SK-N-SH (cell line): ENCODE measurements around the gene APOM. TPM values are rescaled to one million over a fixed set of nuclear protein-coding genes. Genes with fewer than 3 reads are reported as not detected.

ENCODE experiments used
- CTCF ChIA-PET: fragments of 300-600, 350-600 bp; formaldehyde crosslinking; extraction: SDS; loops from one replicate; lab custom pipeline; 2021; lab: Yijun Ruan, JAX
- POLR2A ChIA-PET: fragments of 350-600 bp; sonication (Branson Sonifier 250); formaldehyde crosslinking; extraction: SDS; loops from one replicate; lab custom pipeline; 2020; ENCODE audit warnings: antibody characterized with exemption, inconsistent platforms; lab: Yijun Ruan, JAX
- DNase-seq: peaks from one replicate; pipeline ENCODE4 v3.0.0; 2012
- H2AFZ ChIP-seq: fragments of 200-600 bp; sonication (generic); 2 replicates; pipeline ENCODE4 v1.8.1; 2016; ENCODE audit warnings: antibody characterized with exemption, mild to moderate bottlenecking, low read depth
- H3F3A ChIP-seq: fragments of 200-600 bp; sonication (generic); replicated peaks from 2 replicates; pipeline ENCODE3; 2016; ENCODE audit warnings: antibody characterized with exemption, mild to moderate bottlenecking; ENCODE audit not compliant: insufficient read depth
- H3K27ac ChIP-seq, 2 experiments: fragments of 200-500 bp in 1 of 2; fragments of 200-600 bp in 1 of 2; sonication (Bioruptor generic) in 1 of 2; sonication (generic), shearing (Covaris generic) in 1 of 2; 2 replicates each; pipeline versions ENCODE4 v1.5.1 to v1.6.1; 2014 to 2016; ENCODE audit warnings: low read depth in 2 of 2, inconsistent platforms in 1 of 2, low read length in 1 of 2, mild to moderate bottlenecking in 1 of 2, mixed read lengths in 1 of 2
- H3K27me3 ChIP-seq: fragments of 200-600 bp; sonication (generic), shearing (Covaris generic); 2 replicates; pipeline ENCODE4 v1.6.1; 2016; ENCODE audit warnings: mixed run types; ENCODE audit not compliant: insufficient read depth
- H3K36me3 ChIP-seq, 2 experiments: fragments of 200-500 bp in 1 of 2; fragments of 200-600 bp in 1 of 2; sonication (Bioruptor generic) in 1 of 2; sonication (generic) in 1 of 2; replicated peaks in 1 of 2; 2 replicates each; pipeline versions ENCODE3 to v1.5.1; 2014 to 2016; ENCODE audit warnings: low read length in 1 of 2, mild to moderate bottlenecking in 1 of 2; ENCODE audit not compliant: insufficient read depth in 2 of 2, control insufficient read depth in 1 of 2
- H3K4me1 ChIP-seq, 2 experiments: fragments of 200-500 bp in 1 of 2; fragments of 200-600 bp in 1 of 2; sonication (Bioruptor generic) in 1 of 2; sonication (generic), shearing (Covaris generic) in 1 of 2; 2 replicates each; pipeline versions ENCODE4 v1.5.1 to v1.6.1; 2014 to 2016; ENCODE audit warnings: low read depth in 1 of 2, low read length in 1 of 2, mixed run types in 1 of 2; ENCODE audit not compliant: insufficient read depth in 2 of 2, control insufficient read depth in 1 of 2
- H3K4me2 ChIP-seq: fragments of 200-600 bp; sonication (generic), shearing (Covaris generic); 2 replicates; pipeline ENCODE4 v1.6.1; 2017; ENCODE audit warnings: mixed run types
- H3K4me3 ChIP-seq, 2 experiments: fragments of 200-500 bp in 1 of 2; fragments of 200-600 bp in 1 of 2; sonication (Bioruptor generic) in 1 of 2; sonication (generic), shearing (Covaris generic) in 1 of 2; 2 replicates each; pipeline versions ENCODE4 v1.5.1 to v1.8.1; 2014 to 2016; ENCODE audit warnings: low read depth in 2 of 2, inconsistent platforms in 1 of 2, low read length in 1 of 2, mild to moderate bottlenecking in 1 of 2, mixed read lengths in 1 of 2, moderate library complexity in 1 of 2
- H3K79me2 ChIP-seq: fragments of 200-600 bp; sonication (generic); 2 replicates; pipeline ENCODE4 v1.8.1; 2017; ENCODE audit warnings: mild to moderate bottlenecking; ENCODE audit not compliant: insufficient read depth
- H3K9ac ChIP-seq: fragments of 200-600 bp; sonication (generic); 2 replicates; pipeline ENCODE4 v1.6.1; 2017; ENCODE audit warnings: mixed run types
- H3K9me2 ChIP-seq: fragments of 200-600 bp; sonication (generic); 2 replicates; pipeline ENCODE4 v1.6.1; 2017; ENCODE audit warnings: mixed run types
- H3K9me3 ChIP-seq: fragments of 200-600 bp; sonication (generic); 2 replicates; pipeline ENCODE4 v1.6.1; 2017; ENCODE audit warnings: mixed run types, mild to moderate bottlenecking, moderate library complexity
- H4K20me1 ChIP-seq: fragments of 200-600 bp; sonication (generic); 2 replicates; pipeline ENCODE4 v1.6.1; 2017; ENCODE audit warnings: mild to moderate bottlenecking, mixed run types; ENCODE audit not compliant: insufficient read depth
- CTCF ChIP-seq: fragments of 200-600 bp; sonication (generic); IDR thresholded peaks from 2 replicates; pipeline ENCODE4 v1.6.1; 2017; ENCODE audit warnings: antibody characterized with exemption, mild to moderate bottlenecking, moderate library complexity
- FOXM1 ChIP-seq: IDR thresholded peaks from 2 replicates; pipeline ENCODE4 v1.4.0; 2012; ENCODE audit warnings: low read depth, mild to moderate bottlenecking
- GABPA ChIP-seq: IDR thresholded peaks from 2 replicates; pipeline ENCODE4 v1.4.0; 2012; ENCODE audit warnings: low read depth, mild to moderate bottlenecking
- IRF3 ChIP-seq: fragments of 150-350 bp; IDR thresholded peaks from 2 replicates; pipeline ENCODE4 v1.6.1; 2016; ENCODE audit warnings: mild to moderate bottlenecking, low read depth, low read length
- MAX ChIP-seq: IDR thresholded peaks from 2 replicates; pipeline ENCODE4 v1.4.0; 2012; ENCODE audit warnings: low read depth
- MXI1 ChIP-seq: IDR thresholded peaks from 2 replicates; pipeline ENCODE4 v1.6.1; 2012; ENCODE audit warnings: mild to moderate bottlenecking, low read depth, low read length, improper control_type of control experiment
- NFIC ChIP-seq: IDR thresholded peaks from 2 replicates; pipeline ENCODE4 v1.4.0; 2012; ENCODE audit warnings: borderline replicate concordance
- NRF1 ChIP-seq: IDR thresholded peaks from 2 replicates; pipeline ENCODE4 v1.6.1; 2012; ENCODE audit warnings: low read depth, mild to moderate bottlenecking, low read length
- RAD21 ChIP-seq: IDR thresholded peaks from 2 replicates; pipeline ENCODE4 v1.6.1; 2012; ENCODE audit warnings: mild to moderate bottlenecking, low read length
- RFX5 ChIP-seq: IDR thresholded peaks from 2 replicates; pipeline ENCODE4 v1.6.1; 2012; ENCODE audit warnings: mild to moderate bottlenecking, improper control_type of control experiment, low read length
- WGBS: methylation state at CpG from one replicate; pipeline ENCODE4 v1.1.6; 2017; ENCODE audit warnings: low lambda C conversion rate; 5-methylcytosine and 5-hydroxymethylcytosine counted together
- polyA plus RNA-seq, 3 experiments: library from polyadenylated mRNA; depleted of rRNA; stranded (reverse); fragments of >200 nt; gene quantifications; 2 replicates each; pipeline ENCODE4 v1.2.3, GENCODE V29; 2012

The APOM gene
- polyA plus RNA-seq, 1 of the 3 experiments (the other 2 are of a cell fraction), result 6.8 TPM

GRCh38 chr6:31687860-31688693 is 32.4 kb downstream of the APOM start:
- peaks cover 8 to 47% of the 10 kb centered on the region in 2 experiments for H3K36me3 ChIP-seq
- CTCF ChIA-PET, result interaction anchor here (0.8 to 3.2 kb wide), 4 partner anchors 42 to 142 kb away, joined by 3 to 9 read pairs (median 4); no protein-coding TSS in a partner anchor
- 93% methylated on average over 12 of the region's 14 CpGs for WGBS

GRCh38 chr6:31689249-31690110 is 33.8 kb downstream of the APOM start:
- Histone ChIP-seq H3F3A (no peaks in the 10 kb centered on the region), H3K4me3 (no peak overlapping the region), H3K36me3 (peaks cover 10 to 50% of the 10 kb centered on the region in 2 experiments), H3K4me2 (no peak overlapping the region), H3K27me3 (no peaks in the 10 kb centered on the region), H4K20me1 (no peaks in the 10 kb centered on the region), H2AFZ (no peak overlapping the region), H3K9me2 (no peaks in the 10 kb centered on the region), H3K9me3 (no peaks in the 10 kb centered on the region), H3K4me1 (no peaks in the 10 kb centered on the region), H3K79me2 (no peaks in the 10 kb centered on the region), H3K9ac (no peak overlapping the region), H3K27ac (no peak overlapping the region)
- WGBS, result 69% methylated on average over 8 of the region's 11 CpGs
- DNase-seq, result peak; percentile 43
- CTCF ChIA-PET, result interaction anchor here (0.7 to 4.5 kb wide), 10 partner anchors 9 to 147 kb away, joined by 3 to 29 read pairs (median 4); partner anchors contain the start of genes LY6G5C and VARS1
- no peak for TF ChIP-seq GABPA
- TF ChIP-seq CTCF, result peak; percentile 61
- TF ChIP-seq, all 33 proteins: peak for 1
- POLR2A ChIA-PET, result no interaction called here

More at GRCh38 chr6:31687860-31688693, 32.4 kb downstream of the APOM start:
- no peaks in the 10 kb centered on the region for H3K9me2 ChIP-seq
- no peaks in the 10 kb centered on the region for H3K9me3 ChIP-seq
- no peak overlapping the region for H3K4me2 ChIP-seq
- H3K4me1 ChIP-seq, result no peaks in the 10 kb centered on the region
- H3K27me3 ChIP-seq, result no peaks in the 10 kb centered on the region
- DNase-seq, result peak; percentile 6
- POLR2A ChIA-PET, result no interaction called here
- H2AFZ ChIP-seq, result no peak overlapping the region
- no peak for TF ChIP-seq MAX
- TF ChIP-seq MXI1, result no peak
- no peak for TF ChIP-seq NFIC
- no peak for TF ChIP-seq FOXM1
- no peak for TF ChIP-seq IRF3
- no peak for TF ChIP-seq NRF1
- no peak for TF ChIP-seq RAD21
- TF ChIP-seq RFX5, result no peak
- no peak overlapping the region for H3K4me3 ChIP-seq
- no peaks in the 10 kb centered on the region for H3K79me2 ChIP-seq
- no peak overlapping the region for H3K9ac ChIP-seq
- no peaks in the 10 kb centered on the region for H3F3A ChIP-seq
- H4K20me1 ChIP-seq, result no peaks in the 10 kb centered on the region
- no peak overlapping the region for H3K27ac ChIP-seq
